HEK293 (cell line): ENCODE data around the gene NUP210.
"Not testable (repeated sequence)": the region's sequence is repeated elsewhere in the genome, so short reads cannot be mapped to it uniquely, and the experiment has no call there.

Experiments
- CTCF ChIA-PET: fragments of 350-600 bp; formaldehyde crosslinking; extraction: SDS; loops from one replicate; lab custom pipeline; 2021; ENCODE audit warnings: antibody characterized with exemption; lab: Yijun Ruan, JAX
- POLR2A ChIA-PET: fragments of 300-600 bp; formaldehyde crosslinking; extraction: SDS; loops from one replicate; lab custom pipeline; 2020; ENCODE audit warnings: antibody characterized with exemption, inconsistent platforms; lab: Yijun Ruan, JAX
- H3K27ac ChIP-seq: fragments of 200-500 bp; sonication (Bioruptor generic); 2 replicates; pipeline ENCODE4 v1.5.1; 2014; ENCODE audit warnings: low read depth, low read length, control low read depth, inconsistent platforms; ENCODE audit errors: extremely low read depth
- H3K36me3 ChIP-seq, 2 experiments: fragments of 200-500 bp in 1 of 2; sonication (Bioruptor generic) in 1 of 2; 1 replicate in 1 of 2; 2 replicates in 1 of 2; pipeline ENCODE4 v1.5.1; 2014 to 2017; ENCODE audit warnings: inconsistent platforms in 2 of 2, low read length in 2 of 2; ENCODE audit not compliant: control insufficient read depth in 2 of 2, insufficient read depth in 1 of 2
- H3K4me1 ChIP-seq: fragments of 200-500 bp; sonication (Bioruptor generic); 2 replicates; pipeline ENCODE4 v1.5.1; 2014; ENCODE audit warnings: mild to moderate bottlenecking, low read length, inconsistent platforms; ENCODE audit not compliant: control insufficient read depth, insufficient read depth
- H3K4me3 ChIP-seq: 2 replicates; pipeline ENCODE4 v1.5.1; 2011; ENCODE audit warnings: low read depth, mild to moderate bottlenecking, control low read depth, low read length, moderate library complexity
- H3K9me3 ChIP-seq: fragments of 200-500 bp; sonication (Bioruptor generic); 2 replicates; pipeline ENCODE4 v1.5.1; 2014; ENCODE audit warnings: low read depth, low read length, inconsistent platforms; ENCODE audit not compliant: control insufficient read depth, insufficient read depth
- ATF2 ChIP-seq: fragments of 450-650 bp; formaldehyde crosslinking; IDR thresholded peaks from 2 replicates; pipeline ENCODE4 v1.5.1; 2016; ENCODE audit warnings: missing biosample characterization, missing genetic modification characterization, low read depth
- EGR2 ChIP-seq: fragments of 450-650 bp; formaldehyde crosslinking; IDR thresholded peaks from 2 replicates; pipeline ENCODE4 v1.5.1; 2016; ENCODE audit warnings: low read depth, missing biosample characterization, missing genetic modification characterization
- GLIS1 ChIP-seq: fragments of 450-650 bp; formaldehyde crosslinking; IDR thresholded peaks from 2 replicates; pipeline ENCODE4 v1.5.1; 2016; ENCODE audit warnings: missing biosample characterization, missing genetic modification characterization
- GLIS2 ChIP-seq: fragments of 450-650 bp; formaldehyde crosslinking; IDR thresholded peaks from 2 replicates; pipeline ENCODE4 v1.5.1; 2016; ENCODE audit warnings: missing biosample characterization, missing genetic modification characterization
- INSM2 ChIP-seq: fragments of 450-650 bp; formaldehyde crosslinking; IDR thresholded peaks from 2 replicates; pipeline ENCODE4 v1.5.1; 2016; ENCODE audit warnings: missing biosample characterization, missing genetic modification characterization
- YY1 ChIP-seq: fragments of 450-650 bp; formaldehyde crosslinking; IDR thresholded peaks from 2 replicates; pipeline ENCODE4 v1.5.1; 2018; ENCODE audit warnings: missing biosample characterization, missing genetic modification characterization
- ZBTB49 ChIP-seq: fragments of 450-650 bp; formaldehyde crosslinking; IDR thresholded peaks from 2 replicates; pipeline ENCODE4 v1.5.1; 2016; ENCODE audit warnings: missing biosample characterization, missing genetic modification characterization, low read depth
- ZBTB7A ChIP-seq: fragments of 450-650 bp; formaldehyde crosslinking; IDR thresholded peaks from 2 replicates; pipeline ENCODE4 v1.5.1; 2016; ENCODE audit warnings: low read depth, missing biosample characterization, missing genetic modification characterization
- ZFHX2 ChIP-seq: fragments of 450-650 bp; formaldehyde crosslinking; conservative IDR thresholded peaks from 2 replicates; pipeline ENCODE4 v1.5.1; 2016; ENCODE audit warnings: missing biosample characterization, missing genetic modification characterization
- ZIC2 ChIP-seq: fragments of 450-650 bp; formaldehyde crosslinking; IDR thresholded peaks from 2 replicates; pipeline ENCODE4 v1.5.1; 2016; ENCODE audit warnings: missing biosample characterization, missing genetic modification characterization
- ZNF114 ChIP-seq: fragments of 450-650 bp; formaldehyde crosslinking; IDR thresholded peaks from 2 replicates; pipeline ENCODE4 v1.5.0; 2017; ENCODE audit warnings: missing biosample characterization, missing genetic modification characterization
- ZNF138 ChIP-seq: fragments of 450-650 bp; formaldehyde crosslinking; IDR thresholded peaks from 2 replicates; pipeline ENCODE4 v1.5.1; 2016; ENCODE audit warnings: missing biosample characterization, missing genetic modification characterization, borderline replicate concordance
- ZNF146 ChIP-seq: fragments of 450-650 bp; formaldehyde crosslinking; IDR thresholded peaks from 2 replicates; pipeline ENCODE4 v1.5.1; 2016; ENCODE audit warnings: missing biosample characterization, missing genetic modification characterization
- ZNF473 ChIP-seq: fragments of 450-650 bp; formaldehyde crosslinking; IDR thresholded peaks from 2 replicates; pipeline ENCODE4 v1.5.1; 2017; ENCODE audit warnings: missing biosample characterization, missing genetic modification characterization
- ZNF600 ChIP-seq: fragments of 450-650 bp; formaldehyde crosslinking; IDR thresholded peaks from 2 replicates; pipeline ENCODE4 v1.5.1; 2016; ENCODE audit warnings: missing biosample characterization, missing genetic modification characterization
- ZNF610 ChIP-seq: fragments of 450-650 bp; formaldehyde crosslinking; IDR thresholded peaks from 2 replicates; pipeline ENCODE4 v1.5.1; 2016; ENCODE audit warnings: missing biosample characterization, missing genetic modification characterization, borderline replicate concordance
- ZNF623 ChIP-seq: fragments of 450-650 bp; formaldehyde crosslinking; IDR thresholded peaks from 2 replicates; pipeline ENCODE4 v1.5.1; 2016; ENCODE audit warnings: missing biosample characterization, missing genetic modification characterization
- ZNF658 ChIP-seq: fragments of 450-650 bp; formaldehyde crosslinking; IDR thresholded peaks from 2 replicates; pipeline ENCODE4; 2016; ENCODE audit warnings: missing biosample characterization, missing genetic modification characterization
- ZNF777 ChIP-seq: fragments of 450-650 bp; formaldehyde crosslinking; IDR thresholded peaks from 2 replicates; pipeline ENCODE4 v1.5.1; 2017; ENCODE audit warnings: missing biosample characterization, missing genetic modification characterization, borderline replicate concordance
- TF ChIP-seq, protein P1 (sequence below): fragments of 450-650 bp; formaldehyde crosslinking; IDR thresholded peaks from 2 replicates; pipeline ENCODE4; 2016; ENCODE audit warnings: missing biosample characterization, missing genetic modification characterization
- TF ChIP-seq, protein P2 (sequence below): fragments of 450-650 bp; formaldehyde crosslinking; IDR thresholded peaks from 2 replicates; pipeline ENCODE4 v1.5.1; 2016; ENCODE audit warnings: missing biosample characterization, missing genetic modification characterization

Gene NUP210

GRCh38 chr3:13378155-13378554 lies 42.0 kb downstream of the NUP210 start:
- H3K9me3 ChIP-seq: no peaks in the 10 kb centered on the region
- CTCF ChIA-PET: no interaction called here
- no peak overlapping the region for H3K27ac ChIP-seq
- TF ChIP-seq GLIS2 (tag by site-specific recombination): no peak
- TF ChIP-seq GLIS1: peak; percentile 86
- no peak for TF ChIP-seq INSM2
- no peak for TF ChIP-seq ATF2
- no peak for TF ChIP-seq ZNF473 (tag by site-specific recombination)
- TF ChIP-seq ZNF146 (tag by site-specific recombination): no peak
- no peak for TF ChIP-seq ZNF777 (tag by site-specific recombination)
- TF ChIP-seq ZNF600 (tag by site-specific recombination): peak; percentile 76; the same call in 1 of the 2 replicates
- peak; percentile 84 for TF ChIP-seq ZIC2
- no peak for TF ChIP-seq ZNF610
- no peak overlapping the region for H3K4me3 ChIP-seq
- H3K4me1 ChIP-seq: no peaks in the 10 kb centered on the region
- POLR2A ChIA-PET: no interaction called here
- peaks cover 18 to 97% of the 10 kb centered on the region in 2 experiments for H3K36me3 ChIP-seq

- H3K27ac ChIP-seq, H3K4me3 ChIP-seq, POLR2A ChIA-PET, H3K4me1 ChIP-seq: not testable (repeated sequence)
- TF ChIP-seq EGR2 (tag by site-specific recombination) (peak; percentile 75), ZFHX2 (tag by site-specific recombination) (peak; percentile 58)
- TF ChIP-seq, all 188 proteins: peak for 2; not testable (repeated sequence) for 186
- CTCF ChIA-PET, H3K9me3 ChIP-seq: not testable (repeated sequence)
- H3K36me3 ChIP-seq: peaks cover 15 to 97% of the 10 kb centered on the region in 2 experiments
These were observed 42.4 kb downstream of the NUP210 start for GRCh38 chr3:13377741-13378140.

DNA sequence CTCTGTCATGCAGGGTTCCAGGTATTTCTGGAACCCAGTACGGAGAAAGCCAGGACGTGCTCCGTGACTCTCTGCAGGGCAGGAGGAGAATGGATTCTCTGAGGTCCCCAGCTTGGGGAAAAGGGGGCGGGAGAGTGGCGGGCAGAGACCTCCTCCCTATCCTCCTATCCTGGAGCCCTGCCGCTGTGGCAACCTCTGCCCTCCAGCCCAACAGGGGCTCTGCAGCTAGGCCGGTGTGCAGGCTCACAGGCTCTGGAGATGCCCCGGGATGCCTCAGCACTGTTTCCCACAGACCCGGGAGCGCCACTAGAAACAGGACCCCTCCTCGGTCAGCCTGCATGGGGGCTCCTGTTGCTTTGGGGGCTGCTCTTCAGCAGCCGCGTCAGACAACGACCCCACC lies 43.1 kb downstream of the NUP210 start:
- POLR2A ChIA-PET: no interaction called here
- Histone ChIP-seq H3K4me1 (no peaks in the 10 kb centered on the region), H3K9me3 (no peaks in the 10 kb centered on the region), H3K36me3 (peaks cover 9 to 97% of the 10 kb centered on the region in 2 experiments; a peak in 2 of 3 replicates), H3K4me3 (no peak overlapping the region), H3K27ac (no peak overlapping the region)
- no peak for TF ChIP-seq ZNF658 (tag by site-specific recombination)
- CTCF ChIA-PET: no interaction called here

GRCh38 chr3:13376091-13376490 lies 44.0 kb downstream of the NUP210 start:
- CTCF ChIA-PET: no interaction called here
- Histone ChIP-seq H3K9me3 (no peaks in the 10 kb centered on the region), H3K27ac (no peak overlapping the region), H3K4me1 (no peaks in the 10 kb centered on the region), H3K4me3 (no peak overlapping the region), H3K36me3 (peaks cover 9 to 97% of the 10 kb centered on the region in 2 experiments; a peak in 2 of 3 replicates)
- POLR2A ChIA-PET: no interaction called here
- TF ChIP-seq, protein P1, sequence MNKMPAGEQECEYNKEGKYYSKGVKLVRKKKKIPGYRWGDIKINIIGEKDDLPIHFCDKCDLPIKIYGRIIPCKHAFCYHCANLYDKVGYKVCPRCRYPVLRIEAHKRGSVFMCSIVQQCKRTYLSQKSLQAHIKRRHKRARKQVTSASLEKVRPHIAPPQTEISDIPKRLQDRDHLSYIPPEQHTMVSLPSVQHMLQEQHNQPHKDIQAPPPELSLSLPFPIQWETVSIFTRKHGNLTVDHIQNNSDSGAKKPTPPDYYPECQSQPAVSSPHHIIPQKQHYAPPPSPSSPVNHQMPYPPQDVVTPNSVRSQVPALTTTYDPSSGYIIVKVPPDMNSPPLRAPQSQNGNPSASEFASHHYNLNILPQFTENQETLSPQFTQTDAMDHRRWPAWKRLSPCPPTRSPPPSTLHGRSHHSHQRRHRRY (tag by site-specific recombination): no peak
- TF ChIP-seq ZNF138 (tag by site-specific recombination) (no peak), ZNF473 (tag by site-specific recombination) (no peak), ZBTB49 (tag by site-specific recombination) (no peak), ZNF114 (no peak), ZBTB7A (tag by site-specific recombination) (no peak), YY1 (tag by site-specific recombination) (no peak), ZNF623 (tag by site-specific recombination) (no peak)
- TF ChIP-seq, protein P2, sequence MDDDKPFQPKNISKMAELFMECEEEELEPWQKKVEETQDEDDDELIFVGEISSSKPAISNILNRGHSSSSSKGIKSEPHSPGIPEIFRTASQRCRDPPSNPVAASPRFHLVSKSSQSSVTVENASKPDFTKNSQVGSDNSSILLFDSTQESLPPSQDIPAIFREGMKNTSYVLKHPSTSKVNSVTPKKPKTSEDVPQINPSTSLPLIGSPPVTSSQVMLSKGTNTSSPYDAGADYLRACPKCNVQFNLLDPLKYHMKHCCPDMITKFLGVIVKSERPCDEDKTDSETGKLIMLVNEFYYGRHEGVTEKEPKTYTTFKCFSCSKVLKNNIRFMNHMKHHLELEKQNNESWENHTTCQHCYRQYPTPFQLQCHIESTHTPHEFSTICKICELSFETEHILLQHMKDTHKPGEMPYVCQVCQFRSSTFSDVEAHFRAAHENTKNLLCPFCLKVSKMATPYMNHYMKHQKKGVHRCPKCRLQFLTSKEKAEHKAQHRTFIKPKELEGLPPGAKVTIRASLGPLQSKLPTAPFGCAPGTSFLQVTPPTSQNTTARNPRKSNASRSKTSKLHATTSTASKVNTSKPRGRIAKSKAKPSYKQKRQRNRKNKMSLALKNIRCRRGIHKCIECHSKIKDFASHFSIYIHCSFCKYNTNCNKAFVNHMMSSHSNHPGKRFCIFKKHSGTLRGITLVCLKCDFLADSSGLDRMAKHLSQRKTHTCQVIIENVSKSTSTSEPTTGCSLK (tag by site-specific recombination): no peak
